Measurements from ENCODE around the gene RERG.

DNA sequence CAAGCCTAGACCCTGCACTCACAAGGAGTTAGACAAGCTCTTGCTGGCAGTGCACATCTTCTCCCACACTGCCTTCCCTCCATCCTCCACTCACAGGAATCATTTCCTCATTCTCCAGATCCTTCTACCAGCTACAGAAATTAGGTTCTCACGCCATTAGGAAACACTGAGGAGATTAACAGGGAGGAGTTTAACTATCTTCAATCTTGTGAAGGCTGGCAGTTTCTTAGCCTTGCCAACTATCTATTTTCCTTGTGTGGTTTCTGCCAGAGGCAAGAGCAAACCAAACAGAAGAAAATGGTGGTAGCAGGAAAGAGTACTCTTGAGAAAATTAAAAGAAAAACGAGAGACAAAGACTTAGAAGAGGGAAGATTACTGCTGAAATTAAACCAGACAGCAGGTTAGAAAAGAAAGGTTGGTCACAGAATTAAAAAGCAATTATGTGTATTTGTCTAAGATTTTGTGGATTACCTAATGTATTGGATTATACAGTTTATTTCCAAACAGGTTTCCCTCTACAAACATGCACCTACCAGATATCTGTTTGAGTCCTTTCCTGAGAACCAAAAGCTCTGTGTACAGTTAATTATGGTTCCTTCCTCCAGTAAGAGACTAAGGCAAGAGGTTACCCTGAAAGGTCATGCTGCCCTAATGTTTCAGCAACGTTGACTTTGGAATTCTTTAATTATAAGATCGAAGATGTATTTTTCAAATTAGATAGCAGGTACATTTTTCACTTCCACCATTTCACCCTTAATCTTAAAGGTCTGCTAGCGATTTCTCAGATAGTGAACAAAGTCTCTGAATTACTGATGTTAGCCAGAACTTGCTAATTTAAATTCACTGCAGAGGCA, 5.0 kb downstream of the RERG start:
- TF ChIP-seq POLR2AphosphoS5 (IDR thresholded peaks at IDR 0.05; ENCODE audit: low read depth, low read length): no peak
- TF ChIP-seq POLR2A (IDR thresholded peaks at IDR 0.05; ENCODE audit: low read depth, low read length): no peak
- no peak for TF ChIP-seq TAF1 (IDR thresholded peaks at IDR 0.05; ENCODE audit: low read depth, low read length)
- no peak for TF ChIP-seq POU2F2 (IDR thresholded peaks at IDR 0.05; ENCODE audit: low read depth, low read length)
- no peak for TF ChIP-seq SPI1 (IDR thresholded peaks at IDR 0.05; ENCODE audit: low read depth, low read length)
